ENCODE measurements around the gene CD276.

CD276 gene

DNA sequence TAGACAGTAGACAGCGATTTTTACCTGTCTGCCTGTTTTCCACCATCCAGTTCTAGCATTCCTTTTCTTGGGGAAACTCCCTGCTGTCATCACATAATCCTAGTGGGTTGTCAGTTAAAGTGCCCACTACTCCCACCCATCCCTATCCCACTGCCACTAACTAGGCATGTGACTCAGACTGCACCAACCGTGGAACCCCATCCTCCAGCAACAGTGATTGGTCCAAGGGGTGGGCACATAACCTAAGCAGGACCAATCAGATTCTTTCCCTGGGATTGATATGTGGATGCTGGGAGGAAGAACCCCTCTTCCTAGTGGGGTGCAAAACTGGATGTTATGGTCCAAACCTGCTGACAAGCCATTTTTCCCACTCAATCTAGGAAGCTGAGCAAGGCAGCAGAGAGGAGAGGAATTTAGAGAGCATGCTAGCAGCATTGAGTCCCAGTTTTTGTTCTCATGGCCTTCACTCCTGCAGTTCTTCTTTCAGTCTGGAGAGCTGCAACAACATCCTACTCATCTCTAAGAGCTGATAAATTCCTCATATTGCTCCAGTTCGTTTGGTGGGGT is 72.8 kb downstream of the CD276 start:
- Histone ChIP-seq H3K4me3 (ENCODE audit: low read length) (no peak overlapping the region), H3K4me1 (ENCODE audit: insufficient read depth, low read length) (peaks cover 16% of the 10 kb centered on the region; the same call in 1 of the 2 replicates), H3K9me3 (ENCODE audit: insufficient read depth, low read depth, low read length) (no peaks in the 10 kb centered on the region), H3K36me3 (ENCODE audit: insufficient read depth, low read length) (no peaks in the 10 kb centered on the region), H3K9ac (ENCODE audit: low read depth, low read length) (no peak overlapping the region), H3K27me3 (ENCODE audit: insufficient read depth, low read length) (peaks cover 23% of the 10 kb centered on the region), H3K27ac (ENCODE audit: low read depth, low read length) (no peak overlapping the region)
- WGBS: 82% methylated on average over 3 of the region's 3 CpGs

DNA sequence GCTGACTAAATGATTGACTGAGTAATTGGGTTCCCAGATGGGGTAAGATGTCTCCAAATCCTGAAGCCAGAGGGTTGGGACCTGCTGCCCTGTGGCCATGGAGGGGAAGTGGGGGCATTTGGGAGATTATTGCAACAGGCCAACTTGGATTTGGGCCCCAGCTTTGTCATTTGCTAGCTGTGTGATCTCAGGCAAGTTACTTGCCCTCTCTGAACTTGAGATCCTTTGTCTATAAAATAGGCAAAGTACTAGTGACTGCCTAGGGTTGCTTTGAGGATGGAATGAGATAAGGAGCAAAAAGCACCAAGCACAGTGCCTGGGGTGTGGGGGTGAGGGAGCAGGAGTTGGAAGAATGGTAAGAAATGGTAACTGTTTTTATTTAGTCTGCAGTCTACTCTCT is 73.4 kb downstream of the CD276 start:
- peaks cover 16% of the 10 kb centered on the region; the same call in 1 of the 2 replicates for H3K4me1 ChIP-seq (ENCODE audit: insufficient read depth, low read length)
- H3K9me3 ChIP-seq (ENCODE audit: insufficient read depth, low read depth, low read length): no peaks in the 10 kb centered on the region
- peaks cover 18% of the 10 kb centered on the region for H3K27me3 ChIP-seq (ENCODE audit: insufficient read depth, low read length)
- H3K27ac ChIP-seq (ENCODE audit: low read depth, low read length): no peak overlapping the region
- no peaks in the 10 kb centered on the region for H3K36me3 ChIP-seq (ENCODE audit: insufficient read depth, low read length)
- H3K4me3 ChIP-seq (ENCODE audit: low read length): no peak overlapping the region
- H3K9ac ChIP-seq (ENCODE audit: low read depth, low read length): no peak overlapping the region

DNA sequence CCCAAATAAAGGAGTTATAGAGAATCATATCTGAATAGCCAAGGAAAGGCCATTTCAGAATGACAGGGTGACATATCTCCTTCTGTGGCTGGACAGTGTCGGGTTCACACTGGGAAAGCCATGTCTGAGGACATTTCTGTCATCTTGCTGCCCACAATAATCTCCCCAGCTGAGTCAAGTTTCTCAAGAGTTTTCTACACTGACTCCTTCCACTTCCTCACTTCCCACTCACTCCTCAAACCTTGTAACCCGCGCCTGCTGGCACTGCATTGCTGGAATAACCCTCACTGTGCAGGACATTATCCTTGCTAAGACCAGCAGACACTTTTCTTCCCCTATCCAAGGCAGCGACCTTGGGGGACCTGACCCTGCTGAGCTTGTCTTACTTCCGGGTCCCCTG is 74.3 kb downstream of the CD276 start:
- H3K9ac ChIP-seq (ENCODE audit: low read depth, low read length): no peak overlapping the region
- no peaks in the 10 kb centered on the region for H3K9me3 ChIP-seq (ENCODE audit: insufficient read depth, low read depth, low read length)
- H3K4me3 ChIP-seq (ENCODE audit: low read length): no peak overlapping the region
- H3K36me3 ChIP-seq (ENCODE audit: insufficient read depth, low read length): no peaks in the 10 kb centered on the region
- 89% methylated on average over 5 of the region's 5 CpGs for WGBS
- H3K27me3 ChIP-seq (ENCODE audit: insufficient read depth, low read length): peaks cover 14% of the 10 kb centered on the region
- no peak overlapping the region for H3K27ac ChIP-seq (ENCODE audit: low read depth, low read length)
- peaks cover 15% of the 10 kb centered on the region; the same call in 1 of the 2 replicates for H3K4me1 ChIP-seq (ENCODE audit: insufficient read depth, low read length)

DNA sequence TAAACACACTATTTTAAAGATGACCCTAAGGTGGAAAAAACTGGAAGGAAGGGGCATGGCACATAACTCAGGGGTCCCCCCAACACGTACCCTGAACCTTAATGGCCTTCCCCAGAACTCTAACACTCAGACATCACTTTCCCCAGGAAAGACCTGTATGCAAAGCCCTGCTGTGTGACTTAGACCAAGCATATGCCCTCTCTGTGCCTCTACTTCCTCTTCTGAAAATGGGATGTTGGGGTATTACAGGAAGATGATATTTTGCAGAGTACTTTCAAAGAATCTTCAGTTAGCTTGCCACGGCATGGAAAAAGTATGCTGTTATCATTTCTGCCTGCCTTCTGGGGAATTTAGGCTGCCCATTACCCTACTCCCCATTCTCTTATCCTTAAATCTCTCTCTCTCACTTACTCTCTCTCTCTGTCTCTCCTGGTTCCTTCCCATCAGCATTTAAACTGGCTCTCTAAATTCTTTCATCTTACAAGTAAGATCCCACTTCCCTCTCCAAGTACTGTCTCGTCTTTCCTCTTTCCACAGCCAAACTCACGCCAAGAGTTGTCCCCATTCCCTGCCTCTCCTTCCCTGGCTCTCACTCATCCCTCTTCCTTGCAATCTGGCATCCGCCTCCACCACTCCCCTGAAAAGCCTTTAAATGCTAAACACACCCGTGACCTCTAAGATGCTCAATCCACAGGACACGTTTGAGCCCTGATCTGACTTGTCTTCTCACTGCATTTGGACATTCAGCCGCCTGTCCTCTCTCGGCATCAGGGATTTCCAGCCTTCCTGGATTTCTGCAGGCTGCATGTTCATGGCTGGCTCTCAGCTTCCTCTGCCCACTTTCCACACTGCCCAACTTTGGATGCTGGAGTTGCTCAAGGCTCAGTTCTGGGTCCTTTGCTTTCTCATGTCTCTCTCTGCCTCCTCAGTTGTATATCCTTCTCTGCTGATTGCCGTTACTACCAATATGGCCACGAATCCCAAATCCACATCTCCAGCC is 76.4 kb downstream of the CD276 start:
- Histone ChIP-seq H3K9me3 (ENCODE audit: insufficient read depth, low read depth, low read length) (no peaks in the 10 kb centered on the region), H3K4me1 (ENCODE audit: insufficient read depth, low read length) (no peaks in the 10 kb centered on the region), H3K27ac (ENCODE audit: low read depth, low read length) (no peak overlapping the region), H3K9ac (ENCODE audit: low read depth, low read length) (no peak overlapping the region), H3K36me3 (ENCODE audit: insufficient read depth, low read length) (no peaks in the 10 kb centered on the region), H3K27me3 (ENCODE audit: insufficient read depth, low read length) (peaks cover 8% of the 10 kb centered on the region; the same call in 1 of the 2 replicates), H3K4me3 (ENCODE audit: low read length) (no peak overlapping the region)
- WGBS: 68% methylated on average over 11 of the region's 11 CpGs

DNA sequence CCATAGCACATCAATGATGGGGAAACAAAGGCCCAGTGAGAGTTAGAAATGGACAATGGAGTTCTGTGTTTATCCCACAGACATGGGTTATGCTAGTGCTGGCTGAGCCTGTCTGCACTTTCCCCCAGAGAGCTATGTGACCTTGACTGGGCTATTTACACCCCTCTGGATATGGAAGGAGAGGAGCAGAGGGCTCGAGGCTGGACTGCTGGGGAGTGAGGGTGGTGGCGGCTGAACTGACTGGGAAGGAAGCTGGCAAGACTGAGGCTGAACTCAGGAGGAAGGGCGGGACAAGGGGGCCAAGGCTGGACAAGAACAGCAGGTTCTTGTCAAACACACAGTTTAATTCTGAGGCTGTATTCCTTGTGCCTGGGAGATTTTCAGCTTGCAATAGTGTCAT is 79.7 kb downstream of the CD276 start:
- H3K4me3 ChIP-seq (ENCODE audit: low read length): no peak overlapping the region
- no peaks in the 10 kb centered on the region for H3K9me3 ChIP-seq (ENCODE audit: insufficient read depth, low read depth, low read length)
- 0 out of 2 replicates have a peak, but pooled peaks cover 2% of the 10 kb centered on the region for H3K27me3 ChIP-seq (ENCODE audit: insufficient read depth, low read length)
- H3K36me3 ChIP-seq (ENCODE audit: insufficient read depth, low read length): no peaks in the 10 kb centered on the region
- H3K9ac ChIP-seq (ENCODE audit: low read depth, low read length): no peak overlapping the region
- 79% methylated on average over 3 of the region's 3 CpGs for WGBS
- no peak overlapping the region for H3K27ac ChIP-seq (ENCODE audit: low read depth, low read length)
- peaks cover 8% of the 10 kb centered on the region; the same call in 1 of the 2 replicates for H3K4me1 ChIP-seq (ENCODE audit: insufficient read depth, low read length)

Data from HUES64 (cell line).